Measurements from ENCODE around the gene SOWAHA. TPM values are rescaled to one million over a fixed set of nuclear protein-coding genes. Genes with fewer than 3 reads are reported as not detected.
A peak's percentile ranks its signal among the peaks of the same experiment; 100 is the strongest.

The SOWAHA gene
- total RNA-seq, 1 experiment from 2014 or later, result not detected

GRCh38 chr5:132807163-132807838, 5.8 kb upstream of the SOWAHA start:
- CTCF ChIA-PET, result interaction anchor here (0.6 to 1.0 kb wide), 4 partner anchors 14 to 250 kb away, joined by 3 to 7 read pairs (median 4); no protein-coding TSS in a partner anchor
- Histone ChIP-seq H3K27me3 (ENCODE audit: control insufficient read depth, insufficient read depth, low read length) (peaks cover 4% of the 10 kb centered on the region; the same call in 1 of the 2 replicates), H3K9me3 (ENCODE audit: control insufficient read depth, insufficient read depth, low read depth, low read length) (no peaks in the 10 kb centered on the region), H3K4me1 (ENCODE audit: control insufficient read depth, insufficient read depth, low read length) (no peaks in the 10 kb centered on the region), H3K27ac (ENCODE audit: low read length) (no peak overlapping the region), H3K4me3 (ENCODE audit: low read depth in 2 of 2, low read length in 2 of 2) (no peak overlapping the region), H3K36me3 (ENCODE audit: control insufficient read depth, insufficient read depth, low read length) (no peaks in the 10 kb centered on the region)
- ATAC-seq (peak; percentile 75), DNase-seq (ENCODE audit: low read depth, low spot score) (no peak)
- BruUV-seq (replicated peaks), result no TSS peak
- intact Hi-C loops (cut with micrococcal nuclease; ENCODE audit: unreplicated experiment) (no loop called here), in situ Hi-C loops (cut with HindIII; ENCODE audit: low pct_unique_long_range_greater_than_20kb, low sequenced_read_pairs) (no loop called here)
- TF ChIP-seq TCF7L2 (IDR thresholded peaks at IDR 0.05; ENCODE audit: low read depth, low read length) (no peak), CTCF (IDR thresholded peaks at IDR 0.05) (peak; percentile 39)
- POLR2A ChIA-PET, result no interaction called here

- H3K4me1 ChIP-seq (ENCODE audit: control insufficient read depth, insufficient read depth, low read length), result peaks cover 4% of the 10 kb centered on the region; the same call in 1 of the 2 replicates
- in situ Hi-C loops (cut with HindIII; ENCODE audit: low pct_unique_long_range_greater_than_20kb, low sequenced_read_pairs), result no loop called here
- H3K9me3 ChIP-seq (ENCODE audit: control insufficient read depth, insufficient read depth, low read depth, low read length), result no peaks in the 10 kb centered on the region
- peaks cover 10% of the 10 kb centered on the region for H3K27me3 ChIP-seq (ENCODE audit: control insufficient read depth, insufficient read depth, low read length)
- DNase-seq (ENCODE audit: low read depth, low spot score), result no peak
- BruUV-seq (replicated peaks), result no TSS peak
- ChIA-PET CTCF (interaction anchor here (1.0 to 3.1 kb wide), 2 partner anchors 12 to 53 kb away, joined by 4 to 11 read pairs; no protein-coding TSS in a partner anchor), POLR2A (interaction anchor here (0.5 kb wide), 1 partner anchor 213 kb away, joined by 3 read pairs; no protein-coding TSS in a partner anchor)
- intact Hi-C loops (cut with micrococcal nuclease; ENCODE audit: unreplicated experiment), result no loop called here
- H3K36me3 ChIP-seq (ENCODE audit: control insufficient read depth, insufficient read depth, low read length), result no peaks in the 10 kb centered on the region
- H3K27ac ChIP-seq (ENCODE audit: low read length), result no peak overlapping the region
- H3K4me3 ChIP-seq (ENCODE audit: low read depth in 2 of 2, low read length in 2 of 2), result no peak overlapping the region
- no peak for TF ChIP-seq TCF7L2 (IDR thresholded peaks at IDR 0.05; ENCODE audit: low read depth, low read length)
- TF ChIP-seq SIN3A (IDR thresholded peaks at IDR 0.05; ENCODE audit: borderline replicate concordance, insufficient read depth, low read depth, low read length), result no peak
- no peak for TF ChIP-seq CTCF (IDR thresholded peaks at IDR 0.05)
- TF ChIP-seq REST (IDR thresholded peaks at IDR 0.05; ENCODE audit: insufficient read depth in 1 of 2, low read depth in 2 of 2, low read length in 1 of 2), result no peak
- no peak for TF ChIP-seq POLR2AphosphoS5 (IDR thresholded peaks at IDR 0.05; ENCODE audit: low read depth, low read length)
- ATAC-seq, result no peak
Observed at GRCh38 chr5:132808448-132808847, 4.7 kb upstream of the SOWAHA start.

Measured in Panc1 (cell line).